Measurements from ENCODE around the gene LINC01488. TPM values are rescaled to one million over a fixed set of nuclear protein-coding genes. Genes with fewer than 3 reads are reported as not detected.

The LINC01488 gene
- total RNA-seq, 1 experiment from 2014 or later, result not detected

GRCh38 chr11:69500285-69501120 lies 19.0 kb downstream of the LINC01488 start:
- no peak for TF ChIP-seq EZH2 (IDR thresholded peaks at IDR 0.05; ENCODE audit: low read depth)
- TF ChIP-seq CTCF (conservative IDR thresholded peaks at IDR 0.05), result no peak
- intact Hi-C loops (cut with micrococcal nuclease; ENCODE audit: unreplicated experiment), result no loop called here
- Histone ChIP-seq H3K4me2 (no peak overlapping the region), H3K27me3 (ENCODE audit: insufficient read depth, low read depth) (peaks cover 15% of the 10 kb centered on the region), H2AFZ (no peak overlapping the region), H3K79me2 (ENCODE audit: low read depth) (no peaks in the 10 kb centered on the region), H3F3A (ENCODE audit: insufficient read depth, low read depth) (peaks cover 4% of the 10 kb centered on the region; the same call in 1 of the 2 replicates), H3K4me3 (no peak overlapping the region), H3K9me2 (ENCODE audit: insufficient read depth) (no peaks in the 10 kb centered on the region), H3K9me3 (ENCODE audit: insufficient read depth, low read depth) (no peaks in the 10 kb centered on the region), H4K20me1 (ENCODE audit: insufficient read depth) (no peaks in the 10 kb centered on the region), H3K36me3 (ENCODE audit: low read depth) (no peaks in the 10 kb centered on the region), H3K4me1 (replicated peaks; ENCODE audit: insufficient read depth) (peaks cover 14% of the 10 kb centered on the region), H3K27ac (no peak overlapping the region)
- BruUV-seq (replicated peaks), result no TSS peak
- ChIA-PET CTCF (no interaction called here), POLR2A (ENCODE audit: unreplicated experiment) (no interaction called here)
- DNase-seq, result no peak

DNA sequence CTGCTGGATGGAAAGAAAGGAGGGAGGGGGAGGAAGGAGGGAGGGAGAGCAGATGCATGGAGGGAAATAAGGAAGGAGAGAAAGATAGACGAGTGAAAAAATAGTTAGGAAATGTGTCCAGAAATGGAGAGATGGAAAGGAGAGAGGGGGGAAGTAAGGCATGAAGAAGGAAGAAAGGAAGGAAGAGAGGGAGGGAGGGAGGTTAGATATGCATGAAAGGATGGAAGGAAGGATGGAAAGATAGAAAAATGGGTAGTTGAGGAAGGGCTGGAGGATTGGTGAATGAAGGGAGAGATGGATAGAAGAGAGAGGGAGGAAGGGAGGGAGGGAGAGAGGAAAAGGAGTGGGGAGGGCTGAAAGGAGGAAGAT lies 19.6 kb downstream of the LINC01488 start:
- TF ChIP-seq EZH2 (IDR thresholded peaks at IDR 0.05; ENCODE audit: low read depth) (no peak), CTCF (conservative IDR thresholded peaks at IDR 0.05) (no peak)
- ChIA-PET CTCF (no interaction called here), POLR2A (ENCODE audit: unreplicated experiment) (no interaction called here)
- Histone ChIP-seq H3K27ac (no peak overlapping the region), H3F3A (ENCODE audit: insufficient read depth, low read depth) (peaks cover 4% of the 10 kb centered on the region; the same call in 1 of the 2 replicates), H3K4me1 (replicated peaks; ENCODE audit: insufficient read depth) (peaks cover 14% of the 10 kb centered on the region), H3K36me3 (ENCODE audit: low read depth) (no peaks in the 10 kb centered on the region), H3K4me2 (no peak overlapping the region), H3K27me3 (ENCODE audit: insufficient read depth, low read depth) (peaks cover 15% of the 10 kb centered on the region), H3K9me2 (ENCODE audit: insufficient read depth) (no peaks in the 10 kb centered on the region), H3K9me3 (ENCODE audit: insufficient read depth, low read depth) (0 out of 2 replicates have a peak, but pooled peaks cover 3% of the 10 kb centered on the region), H2AFZ (no peak overlapping the region), H3K4me3 (no peak overlapping the region), H3K79me2 (ENCODE audit: low read depth) (no peaks in the 10 kb centered on the region), H4K20me1 (ENCODE audit: insufficient read depth) (no peaks in the 10 kb centered on the region)
- intact Hi-C loops (cut with micrococcal nuclease; ENCODE audit: unreplicated experiment), result no loop called here
- no peak for DNase-seq
- BruUV-seq (replicated peaks), result no TSS peak

GRCh38 chr11:69501891-69502860 lies 20.7 kb downstream of the LINC01488 start:
- H2AFZ ChIP-seq, result no peak overlapping the region
- H3K4me2 ChIP-seq, result no peak overlapping the region
- H3K9me3 ChIP-seq (ENCODE audit: insufficient read depth, low read depth), result 0 out of 2 replicates have a peak, but pooled peaks cover 6% of the 10 kb centered on the region
- CTCF ChIA-PET, result no interaction called here
- peaks cover 4% of the 10 kb centered on the region; the same call in 1 of the 2 replicates for H3F3A ChIP-seq (ENCODE audit: insufficient read depth, low read depth)
- no peaks in the 10 kb centered on the region for H3K79me2 ChIP-seq (ENCODE audit: low read depth)
- H3K27me3 ChIP-seq (ENCODE audit: insufficient read depth, low read depth), result peaks cover 16% of the 10 kb centered on the region; the same call in 1 of the 2 replicates
- no peaks in the 10 kb centered on the region for H3K9me2 ChIP-seq (ENCODE audit: insufficient read depth)
- TF ChIP-seq EZH2 (IDR thresholded peaks at IDR 0.05; ENCODE audit: low read depth), result no peak
- TF ChIP-seq CTCF (conservative IDR thresholded peaks at IDR 0.05), result no peak
- no peak overlapping the region for H3K4me3 ChIP-seq
- no peak overlapping the region for H3K27ac ChIP-seq
- H4K20me1 ChIP-seq (ENCODE audit: insufficient read depth), result no peaks in the 10 kb centered on the region
- peaks cover 5% of the 10 kb centered on the region; the same call in 1 of the 2 replicates for H3K4me1 ChIP-seq (replicated peaks; ENCODE audit: insufficient read depth)
- no peaks in the 10 kb centered on the region for H3K36me3 ChIP-seq (ENCODE audit: low read depth)
- POLR2A ChIA-PET (ENCODE audit: unreplicated experiment), result no interaction called here
- intact Hi-C loops (cut with micrococcal nuclease; ENCODE audit: unreplicated experiment), result no loop called here
- no TSS peak for BruUV-seq (replicated peaks)
- DNase-seq, result no peak

Measured in PC-9 (cell line).